ENCODE measurements around the gene ARHGEF11.

ARHGEF11 gene

DNA sequence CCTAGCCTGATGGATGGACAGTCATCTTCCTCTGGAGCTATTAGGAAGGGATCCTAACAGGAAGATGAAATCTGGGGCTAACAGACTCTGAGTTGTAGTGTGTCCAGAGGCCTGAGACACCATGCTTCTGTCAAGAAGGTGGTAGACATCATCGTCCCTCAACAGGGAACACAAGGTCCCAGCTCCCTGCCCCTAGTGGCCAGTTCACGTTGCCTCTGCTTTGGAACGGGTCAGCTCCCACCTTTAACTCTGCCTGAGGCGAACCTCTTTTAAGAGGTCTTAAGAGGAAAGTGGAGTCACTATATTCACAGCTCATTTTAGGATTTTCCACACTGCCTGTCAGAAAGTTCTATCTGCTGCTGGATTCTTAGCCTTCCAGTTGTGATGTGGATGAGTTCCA lies 96.8 kb downstream of the ARHGEF11 start:
- no peak for DNase-seq

- no peak for DNase-seq
These were observed 97.6 kb downstream of the ARHGEF11 start for GRCh38 chr1:156947818-156948525.

GRCh38 chr1:156947127-156947526 lies 98.4 kb downstream of the ARHGEF11 start:
- DNase-seq: no peak

GRCh38 chr1:156945881-156946661 lies 99.5 kb downstream of the ARHGEF11 start:
- no peak for DNase-seq

DNA sequence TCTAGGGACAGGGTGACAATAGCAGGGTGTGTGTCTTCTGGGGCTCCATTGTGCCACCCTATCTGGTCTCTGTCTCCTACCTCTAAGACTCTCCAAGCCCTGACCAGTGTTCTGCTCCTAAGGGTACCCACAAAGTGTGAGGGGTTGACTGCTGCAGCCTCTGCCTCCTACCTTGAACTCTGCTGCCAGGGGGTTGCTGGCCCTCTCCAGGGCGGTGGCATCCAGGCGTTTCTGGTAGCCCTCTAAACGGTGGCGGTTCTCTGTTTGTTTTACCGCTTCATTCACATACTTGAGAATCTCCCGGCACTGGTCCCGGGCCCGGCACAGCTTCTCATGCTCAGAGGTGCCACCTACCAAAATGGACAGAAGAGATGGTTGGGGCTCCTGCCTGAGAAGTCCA lies 100.7 kb downstream of the ARHGEF11 start:
- DNase-seq: no peak

GRCh38 chr1:156944268-156944667 lies 101.3 kb downstream of the ARHGEF11 start:
- no peak for DNase-seq

GRCh38 chr1:156943756-156944155 lies 101.8 kb downstream of the ARHGEF11 start:
- no peak for DNase-seq

DNA sequence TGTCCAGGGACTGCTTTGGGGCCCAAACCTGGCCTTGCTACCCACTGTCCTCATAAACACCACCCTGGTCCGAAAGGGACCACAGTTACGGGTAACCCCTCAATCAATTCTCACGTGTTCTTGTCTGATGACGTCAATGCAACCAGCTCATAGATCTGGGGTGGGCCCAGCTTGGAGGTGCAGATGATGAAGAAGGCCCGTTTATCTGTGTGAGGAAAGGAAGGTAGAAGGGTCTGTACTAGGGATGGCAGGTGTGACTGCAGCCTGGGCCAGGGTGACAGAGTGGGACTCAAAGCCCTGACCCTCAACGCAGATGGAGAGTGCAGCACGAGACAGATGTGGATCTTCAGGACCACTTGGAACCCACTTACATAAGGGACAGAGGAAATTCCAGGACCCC lies 103.0 kb downstream of the ARHGEF11 start:
- no peak for DNase-seq

GRCh38 chr1:156942176-156942575 lies 103.4 kb downstream of the ARHGEF11 start:
- no peak for DNase-seq

DNA sequence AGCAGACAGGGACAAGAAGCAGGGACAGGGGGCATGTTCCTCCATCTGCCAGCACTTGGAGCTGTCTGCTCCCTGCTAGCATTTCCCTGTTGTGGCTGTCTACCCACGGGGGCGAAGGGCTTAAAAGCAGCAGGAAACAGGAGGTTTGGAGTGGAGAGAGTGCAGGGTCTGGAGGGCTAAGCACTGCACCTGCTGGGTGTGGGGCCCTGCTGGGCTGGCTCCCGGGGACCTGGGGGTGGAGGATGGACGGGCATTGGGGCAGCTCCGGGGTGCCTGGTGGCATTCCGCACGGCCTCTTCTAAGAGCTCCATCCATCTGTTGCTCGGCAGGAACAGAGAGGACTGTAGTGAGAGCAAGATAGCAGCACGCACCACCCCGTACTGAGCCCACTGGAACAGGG lies 103.9 kb downstream of the ARHGEF11 start:
- no peak for DNase-seq

DNA sequence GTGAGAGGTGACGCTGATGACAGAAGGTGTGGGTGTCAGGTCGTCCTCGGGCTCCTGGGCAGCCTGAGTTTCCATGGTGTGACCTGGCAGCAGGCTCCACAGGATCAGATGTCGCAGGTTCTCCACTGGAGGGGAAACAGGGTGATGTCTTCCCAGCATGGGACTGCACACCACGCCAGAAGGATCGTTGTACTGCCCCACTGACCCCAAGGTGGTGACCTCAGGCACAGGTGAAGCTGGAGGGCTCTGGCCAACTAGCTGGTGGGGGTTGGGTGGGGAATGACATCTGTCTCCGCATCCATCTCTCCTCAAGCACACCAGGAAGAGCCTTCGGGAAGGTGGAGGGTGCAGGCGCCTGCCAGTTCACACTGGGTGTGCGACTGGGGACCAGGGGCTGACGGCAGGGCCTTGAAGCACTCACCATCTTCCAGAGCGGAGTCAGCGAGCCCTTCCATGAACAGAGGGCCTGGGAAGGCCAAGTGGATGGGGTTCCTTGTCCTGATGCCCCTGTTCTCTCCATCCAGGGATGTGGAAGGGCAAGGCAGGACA lies 105.7 kb downstream of the ARHGEF11 start:
- no peak for DNase-seq

DNA sequence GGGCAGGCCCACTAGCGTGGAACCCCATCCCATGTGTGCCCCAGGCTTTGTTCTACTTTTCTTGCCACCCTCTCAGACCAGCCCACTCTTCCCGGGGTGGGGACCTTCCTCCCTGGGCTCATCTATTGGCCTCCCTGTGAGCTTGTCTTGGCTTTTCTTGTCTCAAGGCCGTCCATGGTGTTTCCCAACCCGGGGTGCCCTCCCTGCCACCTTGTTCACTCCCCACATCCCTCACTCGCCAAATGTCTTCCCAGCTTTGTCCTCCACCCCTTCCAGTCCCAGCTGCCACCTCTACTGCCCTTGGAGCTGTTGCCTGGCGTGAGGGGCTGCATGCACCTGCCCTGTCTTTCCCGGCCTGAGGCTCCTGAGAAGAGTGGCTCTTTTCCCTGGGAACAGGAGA lies 106.7 kb downstream of the ARHGEF11 start:
- DNase-seq: no peak

DNA sequence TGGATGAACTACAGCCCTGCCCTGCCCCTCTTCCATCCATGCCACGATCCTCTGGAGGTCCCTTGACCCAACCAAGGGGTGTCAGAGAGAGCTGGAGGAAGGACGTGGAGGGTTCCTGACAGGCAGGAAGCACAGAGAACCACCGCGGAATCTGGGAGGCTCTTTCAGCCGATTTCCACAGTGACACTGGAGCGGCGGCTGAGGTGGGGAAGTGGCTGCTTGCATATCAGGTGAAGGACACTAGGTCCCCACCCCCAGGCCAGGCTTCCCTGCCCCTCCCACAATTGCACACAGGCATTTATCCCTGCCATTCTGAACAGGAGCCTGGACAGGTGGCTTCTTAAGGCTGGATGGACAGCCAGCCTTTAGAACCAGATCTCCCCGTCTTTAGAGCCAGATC lies 107.7 kb downstream of the ARHGEF11 start:
- no peak for DNase-seq

GRCh38 chr1:156936721-156937220 lies 108.8 kb downstream of the ARHGEF11 start:
- no peak for DNase-seq

DNA sequence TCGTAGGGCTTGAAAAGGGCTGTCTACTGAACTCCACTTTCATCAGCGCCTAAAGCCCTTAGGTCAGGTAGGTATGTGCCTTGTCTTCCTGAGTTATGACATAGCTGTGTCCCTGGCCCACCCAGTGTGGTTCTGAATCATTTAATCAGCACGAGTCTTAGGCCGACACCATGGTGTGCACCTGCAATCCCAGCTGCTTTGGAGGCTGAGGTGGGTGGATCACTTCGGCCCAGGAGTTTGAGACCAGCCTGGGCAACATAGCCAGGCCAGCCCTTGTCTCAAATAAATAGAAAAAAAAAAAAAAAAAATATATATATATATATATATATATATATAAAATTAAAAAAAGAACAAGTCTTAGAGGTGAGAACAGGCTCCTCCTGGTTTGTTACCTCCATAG lies 109.4 kb downstream of the ARHGEF11 start:
- DNase-seq: no peak

DNA sequence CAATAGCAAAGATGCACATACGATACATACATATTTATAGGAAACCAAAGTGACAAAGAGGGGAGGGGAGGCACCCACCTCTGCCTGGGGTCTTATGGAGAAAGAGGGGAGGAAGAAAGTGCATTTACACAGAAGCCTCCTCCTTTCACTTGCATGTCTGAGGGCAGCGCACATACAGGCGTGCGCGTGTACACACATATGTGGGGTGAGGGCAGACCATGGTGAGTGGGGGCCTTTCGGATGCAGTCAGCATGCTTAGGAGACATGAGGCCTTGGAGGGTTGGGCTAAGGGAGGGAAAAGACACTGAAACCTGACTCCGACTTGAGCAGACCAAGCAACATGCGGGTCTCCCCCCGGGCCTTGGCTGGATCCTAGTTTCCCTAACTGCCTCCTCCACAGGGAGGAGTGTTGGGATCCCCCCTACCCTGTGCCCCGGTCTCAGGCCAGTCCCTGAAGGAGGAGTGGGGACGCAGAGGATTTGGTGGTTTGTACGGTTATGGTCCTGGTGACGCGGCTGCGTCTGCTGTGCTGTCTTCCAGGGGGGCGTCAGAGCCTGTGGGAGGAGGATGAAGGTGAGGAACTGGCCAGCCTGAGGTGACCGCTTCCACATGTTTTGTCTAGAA lies 109.9 kb downstream of the ARHGEF11 start:
- DNase-seq: no peak

DNA sequence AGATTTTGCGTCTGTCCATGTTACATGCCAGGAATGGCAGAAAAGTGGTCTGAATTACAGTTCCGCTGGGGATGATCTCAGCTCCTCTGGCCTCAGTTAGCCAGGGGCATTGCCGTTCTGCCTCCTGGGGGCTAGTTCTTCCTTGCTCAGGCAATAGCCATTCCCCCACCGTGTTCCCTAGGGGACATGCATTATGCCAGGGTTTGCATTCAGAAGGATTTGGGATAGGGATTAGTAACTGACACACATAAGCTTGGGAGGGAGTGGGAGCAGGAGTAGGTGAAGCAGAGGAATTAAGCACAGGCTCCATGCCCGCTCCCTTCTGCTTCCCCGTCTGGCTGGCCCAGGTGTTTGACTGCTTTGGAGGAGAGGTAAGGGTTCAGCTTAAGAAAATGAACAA lies 112.4 kb downstream of the ARHGEF11 start:
- no peak for DNase-seq

GRCh38 chr1:156931974-156932710 lies 113.4 kb downstream of the ARHGEF11 start:
- DNase-seq: no peak

DNA sequence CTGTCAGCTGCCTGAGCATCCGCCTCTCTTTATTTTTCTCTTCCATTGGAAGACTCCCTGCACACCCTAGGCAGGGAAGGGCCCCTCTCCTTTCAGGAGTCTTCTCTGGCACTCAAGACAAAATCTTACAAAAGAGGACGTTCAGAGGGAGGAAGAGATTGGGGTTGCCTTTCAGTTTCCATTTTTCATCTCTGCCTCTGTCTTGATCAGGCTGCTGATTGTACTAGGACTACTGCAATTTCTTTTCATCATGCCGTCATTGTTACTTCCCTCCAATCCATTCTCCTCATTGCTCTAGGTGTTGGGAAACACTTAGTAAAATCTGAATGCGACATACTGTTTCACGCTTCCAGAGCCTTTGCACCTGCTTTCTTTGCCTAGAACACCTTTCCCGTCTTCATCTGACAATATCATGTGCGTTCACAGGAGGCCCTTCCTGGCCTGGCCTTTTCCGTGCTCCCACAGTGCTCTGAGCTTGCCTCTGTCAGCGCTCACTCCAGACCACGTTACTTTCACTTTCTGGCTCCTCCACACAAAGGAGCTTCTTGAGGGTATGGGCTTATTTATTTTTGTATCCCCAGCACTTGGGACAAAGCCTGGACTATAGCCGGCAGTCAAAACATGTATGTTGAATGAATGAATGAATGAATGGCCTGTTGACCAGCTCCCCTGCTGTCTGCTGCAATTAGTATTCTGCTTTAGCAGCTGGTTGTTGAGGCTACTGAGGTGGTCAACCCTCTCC lies 114.2 kb downstream of the ARHGEF11 start:
- no peak for DNase-seq

GRCh38 chr1:156930483-156930882 lies 115.1 kb downstream of the ARHGEF11 start:
- no peak for DNase-seq

DNA sequence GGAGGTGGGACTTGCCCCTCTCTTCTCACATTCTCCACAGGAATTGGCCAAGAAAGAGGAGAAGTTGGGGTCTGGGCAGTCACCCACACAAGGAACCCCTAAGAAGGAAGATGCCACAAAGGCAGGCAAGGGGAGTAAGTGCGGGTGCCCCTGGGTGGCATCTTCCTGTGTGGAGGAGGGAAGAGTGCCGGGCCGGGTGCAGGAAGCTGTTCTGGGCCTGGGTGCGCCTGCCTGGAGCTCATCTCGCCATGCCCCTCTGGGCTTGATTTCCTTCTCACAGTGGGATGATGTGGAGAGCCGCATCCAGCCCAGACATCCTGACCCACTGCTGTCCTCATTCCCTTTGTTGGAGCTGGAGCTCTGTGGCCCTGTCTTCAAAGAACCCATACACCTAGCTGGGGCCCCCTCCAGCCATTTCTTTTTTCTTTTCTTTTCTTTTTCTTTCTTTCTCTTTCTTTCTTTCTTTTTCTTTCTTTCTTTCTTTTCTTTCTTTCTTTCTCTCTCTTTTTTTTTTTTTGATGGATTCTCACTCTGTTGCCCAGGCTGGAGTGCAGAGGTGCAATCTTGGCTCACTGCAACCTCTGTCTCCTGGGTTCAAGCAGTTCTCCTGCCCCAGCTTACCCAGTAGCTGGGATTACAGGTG lies 115.8 kb downstream of the ARHGEF11 start:
- DNase-seq: no peak
